Nephron progenitor cell (in vitro differentiated cells): ENCODE data around the gene RBMS3.

Source experiments
- DNase-seq: peaks from one replicate; pipeline ENCODE4 v3.0.0; 2021
- H3K27ac Mint-ChIP-seq: 2 replicates; pipeline ENCODE4 v1.8.0; 2021; ENCODE audit warnings: mild to moderate bottlenecking, moderate library complexity, mixed read lengths
- H3K27me3 Mint-ChIP-seq: 2 replicates; pipeline ENCODE4 v1.8.0; 2021; ENCODE audit warnings: mild to moderate bottlenecking, low read depth, mixed read lengths; ENCODE audit not compliant: poor library complexity
- H3K36me3 Mint-ChIP-seq: 2 replicates; pipeline ENCODE4 v1.8.0; 2021; ENCODE audit warnings: low read depth, mixed read lengths
- H3K4me1 Mint-ChIP-seq: 2 replicates; pipeline ENCODE4 v1.8.0; 2021; ENCODE audit warnings: mixed read lengths
- H3K4me3 Mint-ChIP-seq: 2 replicates; pipeline ENCODE4 v1.8.0; 2021; ENCODE audit warnings: mild to moderate bottlenecking, moderate library complexity, mixed read lengths
- H3K9me3 Mint-ChIP-seq: 2 replicates; pipeline ENCODE4 v1.8.0; 2021; ENCODE audit warnings: mild to moderate bottlenecking, moderate library complexity, mixed read lengths
- TF ChIP-seq, protein P1 (sequence below): fragments of 200-600 bp; sonication (generic); IDR thresholded peaks from 2 replicates; pipeline ENCODE4 v1.5.0; 2021; ENCODE audit warnings: antibody characterized with exemption

RBMS3 gene

DNA sequence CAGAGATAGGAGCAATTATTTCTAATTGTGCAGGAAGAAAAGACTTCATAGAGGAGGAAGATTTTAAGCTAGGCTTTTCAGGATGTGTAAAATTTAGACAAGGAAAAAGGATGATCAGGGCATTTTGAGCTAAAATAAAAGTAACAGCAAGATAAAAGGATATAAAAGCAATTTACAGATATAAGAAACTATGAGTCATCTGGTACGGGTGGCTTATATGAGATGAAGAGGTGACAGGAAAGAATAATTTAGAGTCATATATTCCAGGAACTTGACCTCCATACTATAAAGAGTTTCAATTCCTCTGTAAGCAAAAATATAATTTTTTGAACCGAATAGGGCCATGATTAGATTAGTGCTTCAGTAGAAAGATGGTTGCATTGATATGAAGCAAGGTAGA, 273.7 kb downstream of the RBMS3 start:
- Mint-ChIP-seq H3K4me3 (no peak overlapping the region), H3K4me1 (peaks cover 5% of the 10 kb centered on the region), H3K27me3 (no peaks in the 10 kb centered on the region), H3K9me3 (no peaks in the 10 kb centered on the region), H3K36me3 (no peaks in the 10 kb centered on the region), H3K27ac (no peak overlapping the region)
- no peak for DNase-seq
- TF ChIP-seq, protein P1, sequence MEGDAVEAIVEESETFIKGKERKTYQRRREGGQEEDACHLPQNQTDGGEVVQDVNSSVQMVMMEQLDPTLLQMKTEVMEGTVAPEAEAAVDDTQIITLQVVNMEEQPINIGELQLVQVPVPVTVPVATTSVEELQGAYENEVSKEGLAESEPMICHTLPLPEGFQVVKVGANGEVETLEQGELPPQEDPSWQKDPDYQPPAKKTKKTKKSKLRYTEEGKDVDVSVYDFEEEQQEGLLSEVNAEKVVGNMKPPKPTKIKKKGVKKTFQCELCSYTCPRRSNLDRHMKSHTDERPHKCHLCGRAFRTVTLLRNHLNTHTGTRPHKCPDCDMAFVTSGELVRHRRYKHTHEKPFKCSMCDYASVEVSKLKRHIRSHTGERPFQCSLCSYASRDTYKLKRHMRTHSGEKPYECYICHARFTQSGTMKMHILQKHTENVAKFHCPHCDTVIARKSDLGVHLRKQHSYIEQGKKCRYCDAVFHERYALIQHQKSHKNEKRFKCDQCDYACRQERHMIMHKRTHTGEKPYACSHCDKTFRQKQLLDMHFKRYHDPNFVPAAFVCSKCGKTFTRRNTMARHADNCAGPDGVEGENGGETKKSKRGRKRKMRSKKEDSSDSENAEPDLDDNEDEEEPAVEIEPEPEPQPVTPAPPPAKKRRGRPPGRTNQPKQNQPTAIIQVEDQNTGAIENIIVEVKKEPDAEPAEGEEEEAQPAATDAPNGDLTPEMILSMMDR: no peak

DNA sequence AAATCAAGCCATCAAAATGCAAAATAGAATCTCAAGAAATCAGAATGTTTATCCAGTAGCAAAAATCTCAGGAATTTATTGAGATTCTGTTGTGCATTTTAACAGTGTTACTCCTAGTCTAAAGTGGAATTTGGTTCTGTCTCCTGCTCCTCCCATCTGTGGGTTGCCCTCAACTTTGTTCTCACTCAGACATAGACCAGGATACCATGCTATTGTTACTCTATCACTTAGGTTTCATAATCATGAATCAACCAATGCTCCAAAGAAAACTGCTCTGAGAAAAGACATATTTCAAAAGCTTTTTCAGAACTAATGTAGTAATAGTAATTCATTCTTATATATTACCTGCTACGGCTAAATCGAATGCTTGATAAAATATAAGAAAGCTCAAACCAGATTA, 274.7 kb downstream of the RBMS3 start:
- H3K4me3 Mint-ChIP-seq: no peak overlapping the region
- TF ChIP-seq, protein P1: no peak
- no peaks in the 10 kb centered on the region for H3K27me3 Mint-ChIP-seq
- no peak for DNase-seq
- no peaks in the 10 kb centered on the region for H3K9me3 Mint-ChIP-seq
- peaks cover 5% of the 10 kb centered on the region for H3K4me1 Mint-ChIP-seq
- H3K27ac Mint-ChIP-seq: no peak overlapping the region
- no peaks in the 10 kb centered on the region for H3K36me3 Mint-ChIP-seq

DNA sequence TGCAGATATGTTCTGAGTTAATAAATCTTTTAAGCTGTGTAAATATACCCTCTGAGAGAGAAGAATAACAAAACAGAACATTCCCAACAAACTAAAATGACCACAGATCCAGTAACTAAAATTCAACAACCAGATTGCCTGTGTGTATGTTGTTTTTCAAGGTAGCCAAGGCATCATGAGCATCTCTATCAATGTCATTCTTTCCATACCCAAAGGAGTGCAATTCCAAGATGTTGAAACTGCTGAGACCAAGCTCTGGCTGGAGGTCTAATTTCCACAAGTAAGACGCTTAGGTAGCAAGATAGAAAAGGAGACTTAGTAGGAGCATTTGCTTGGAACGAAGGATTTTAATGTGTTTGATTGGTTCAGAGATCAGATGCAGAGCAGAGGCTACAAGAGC, 276.3 kb downstream of the RBMS3 start:
- no peaks in the 10 kb centered on the region for H3K27me3 Mint-ChIP-seq
- H3K4me3 Mint-ChIP-seq: no peak overlapping the region
- H3K4me1 Mint-ChIP-seq: peaks cover 5% of the 10 kb centered on the region
- TF ChIP-seq, protein P1: no peak
- no peaks in the 10 kb centered on the region for H3K9me3 Mint-ChIP-seq
- H3K36me3 Mint-ChIP-seq: no peaks in the 10 kb centered on the region
- DNase-seq: no peak
- H3K27ac Mint-ChIP-seq: no peak overlapping the region

DNA sequence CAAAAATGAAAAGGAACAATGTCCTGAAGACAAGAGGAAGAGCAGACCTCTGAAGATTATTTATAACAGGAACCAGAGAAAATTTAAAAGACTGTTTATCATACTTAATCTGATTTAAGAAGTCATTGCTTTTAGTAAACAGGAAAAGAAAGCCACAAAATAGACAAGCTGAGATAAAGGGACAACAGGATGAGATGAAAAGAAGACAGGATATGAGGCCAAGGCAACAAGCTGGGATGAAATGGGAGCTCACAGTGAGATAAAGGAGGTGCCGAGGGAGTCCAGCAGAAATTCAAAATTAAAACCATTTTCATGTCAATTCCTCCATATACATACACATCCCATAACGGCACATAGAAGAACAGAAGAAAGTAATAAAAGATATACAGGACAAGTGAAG, 277.0 kb downstream of the RBMS3 start:
- no peaks in the 10 kb centered on the region for H3K27me3 Mint-ChIP-seq
- no peaks in the 10 kb centered on the region for H3K9me3 Mint-ChIP-seq
- no peak overlapping the region for H3K4me3 Mint-ChIP-seq
- H3K4me1 Mint-ChIP-seq: peaks cover 5% of the 10 kb centered on the region
- DNase-seq: no peak
- H3K36me3 Mint-ChIP-seq: no peaks in the 10 kb centered on the region
- H3K27ac Mint-ChIP-seq: no peak overlapping the region
- TF ChIP-seq, protein P1: no peak

DNA sequence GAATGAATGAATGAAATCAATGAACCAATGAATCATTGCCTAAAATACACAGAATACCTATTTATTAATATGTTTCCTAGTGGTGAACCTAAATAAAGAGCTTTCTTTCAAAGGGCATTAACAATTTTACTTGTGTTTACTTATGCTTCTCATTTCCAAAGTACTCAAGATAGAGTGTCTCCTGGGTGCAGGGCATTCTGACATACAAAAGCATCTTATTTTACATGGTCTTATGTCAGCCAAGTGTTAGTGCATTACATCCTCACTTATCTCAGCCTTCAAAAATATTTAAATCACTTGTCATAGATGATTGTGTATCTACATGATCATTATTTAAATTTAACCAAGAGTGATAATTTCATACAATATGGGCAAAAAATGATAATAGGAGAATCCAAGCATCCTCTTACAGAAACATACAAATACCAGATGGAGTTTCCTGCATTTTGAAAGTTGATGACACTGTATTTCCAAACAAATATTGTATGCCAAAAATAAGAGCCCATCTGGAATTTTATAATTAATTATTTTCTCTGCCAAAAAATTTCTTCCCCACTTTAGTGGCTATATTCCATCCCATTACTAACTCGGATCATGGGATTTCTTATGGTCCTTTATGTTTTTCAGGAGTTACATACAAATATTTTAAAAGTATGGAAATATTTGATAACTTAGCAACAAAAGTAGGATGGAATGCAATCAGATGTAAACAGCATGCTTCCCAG, 279.0 kb downstream of the RBMS3 start:
- H3K27ac Mint-ChIP-seq: no peak overlapping the region
- no peak for DNase-seq
- no peak overlapping the region for H3K4me3 Mint-ChIP-seq
- H3K4me1 Mint-ChIP-seq: peaks cover 5% of the 10 kb centered on the region
- H3K36me3 Mint-ChIP-seq: no peaks in the 10 kb centered on the region
- TF ChIP-seq, protein P1: no peak
- H3K9me3 Mint-ChIP-seq: no peaks in the 10 kb centered on the region
- H3K27me3 Mint-ChIP-seq: no peaks in the 10 kb centered on the region

DNA sequence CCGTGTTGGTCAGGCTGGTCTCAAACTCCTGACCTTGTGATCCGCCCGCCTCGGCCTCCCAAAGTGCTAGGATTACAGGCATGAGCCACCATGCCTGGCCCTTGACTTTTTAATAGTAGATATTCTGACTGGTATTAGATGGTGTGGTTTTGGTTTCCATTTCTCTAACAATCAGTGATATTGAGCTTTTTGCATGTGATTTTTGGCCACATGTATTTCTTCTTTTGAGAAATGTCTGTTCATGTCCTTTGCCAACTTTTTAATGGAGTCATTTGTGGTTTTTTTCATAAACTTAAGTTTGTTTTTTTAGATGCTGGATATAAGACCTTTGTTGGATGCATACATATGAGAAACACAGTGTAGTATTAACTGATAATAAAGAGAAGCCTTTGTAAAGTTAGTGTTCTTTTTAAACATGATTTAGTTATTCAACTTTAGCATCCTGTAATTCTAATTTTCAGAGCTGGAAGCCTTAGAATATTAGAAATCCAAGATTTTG, 280.8 kb downstream of the RBMS3 start:
- no peak overlapping the region for H3K27ac Mint-ChIP-seq
- TF ChIP-seq, protein P1: no peak
- H3K36me3 Mint-ChIP-seq: no peaks in the 10 kb centered on the region
- DNase-seq: no peak
- H3K27me3 Mint-ChIP-seq: no peaks in the 10 kb centered on the region
- peaks cover 5% of the 10 kb centered on the region for H3K4me1 Mint-ChIP-seq
- H3K4me3 Mint-ChIP-seq: no peak overlapping the region
- no peaks in the 10 kb centered on the region for H3K9me3 Mint-ChIP-seq
